GM21576 (cell line): ENCODE measurements around the gene MAP2K6.

Source experiments
- ATAC-seq: cut with Tn5 transposase; IDR thresholded peaks from one replicate; pipeline ENCODE4 v1.9.1; 2021; ENCODE audit warnings: mild to moderate bottlenecking, moderate library complexity; ENCODE audit not compliant: unreplicated experiment

MAP2K6 gene

GRCh38 chr17:69486779-69487637, 72.5 kb downstream of the MAP2K6 start:
- ATAC-seq: no peak

GRCh38 chr17:69489313-69489712, 74.8 kb downstream of the MAP2K6 start:
- ATAC-seq: no peak

GRCh38 chr17:69492410-69493071, 78.0 kb downstream of the MAP2K6 start:
- ATAC-seq: no peak

GRCh38 chr17:69495787-69496186, 81.3 kb downstream of the MAP2K6 start:
- no peak for ATAC-seq

GRCh38 chr17:69497161-69497560, 82.7 kb downstream of the MAP2K6 start:
- no peak for ATAC-seq

- no peak for ATAC-seq
These were observed 84.8 kb downstream of the MAP2K6 start for GRCh38 chr17:69499318-69499717.

- ATAC-seq: no peak
These were observed 86.5 kb downstream of the MAP2K6 start for GRCh38 chr17:69500911-69501429.

- ATAC-seq: no peak
These were observed 87.3 kb downstream of the MAP2K6 start for GRCh38 chr17:69501591-69502468.

- peak; percentile 88 for ATAC-seq
These were observed 89.2 kb downstream of the MAP2K6 start for GRCh38 chr17:69503711-69504110.

GRCh38 chr17:69505740-69506139, 91.2 kb downstream of the MAP2K6 start:
- no peak for ATAC-seq

- no peak for ATAC-seq
These were observed 92.0 kb downstream of the MAP2K6 start for GRCh38 chr17:69506489-69506888.

GRCh38 chr17:69508814-69509213, 94.3 kb downstream of the MAP2K6 start:
- ATAC-seq: no peak

GRCh38 chr17:69511250-69511649, 96.8 kb downstream of the MAP2K6 start:
- no peak for ATAC-seq

GRCh38 chr17:69512946-69513345, 98.4 kb downstream of the MAP2K6 start:
- ATAC-seq: no peak

GRCh38 chr17:69516225-69516624, 101.7 kb downstream of the MAP2K6 start:
- no peak for ATAC-seq

- ATAC-seq: peak; percentile 84
These were observed 102.4 kb downstream of the MAP2K6 start for GRCh38 chr17:69516911-69517310.

GRCh38 chr17:69518951-69519350, 104.5 kb downstream of the MAP2K6 start:
- no peak for ATAC-seq

- peak; percentile 74 for ATAC-seq
These were observed 108.9 kb downstream of the MAP2K6 start for GRCh38 chr17:69523244-69523861.

GRCh38 chr17:69524854-69525253, 110.4 kb downstream of the MAP2K6 start:
- no peak for ATAC-seq
